Psoas muscle (tissue), 8 donors: ENCODE measurements around the gene ZC3H6. TPM values are rescaled to one million over a fixed set of nuclear protein-coding genes. Genes with fewer than 3 reads are reported as not detected.
"Not testable (repeated sequence)": the region's sequence is repeated elsewhere in the genome, so short reads cannot be mapped to it uniquely, and the experiment has no call there.

Experiments used
- ATAC-seq, 4 donors: fragments of 200-7000 bp; cut with Tn5 transposase; one replicate each; pipeline ENCODE4 v1.9.1; 2020; ENCODE audit warnings: moderate library complexity in 3 of 4, mild to moderate bottlenecking in 2 of 4
- DNase-seq, 2 donors: peaks; one replicate each; pipeline ENCODE4 v3.0.0-alpha.2; 2020
- H3K27ac ChIP-seq: fragments of 200-600 bp; one replicate; pipeline ENCODE4 v1.8.0; 2022
- H3K27me3 ChIP-seq, 3 donors: fragments of 200-600 bp in 1 of 3; one replicate each; pipeline versions ENCODE4 v1.6.1 to v1.8.0; 2013 to 2022; ENCODE audit warnings: low read length in 2 of 3, mild to moderate bottlenecking in 2 of 3, moderate library complexity in 1 of 3; ENCODE audit not compliant: insufficient read depth in 3 of 3
- H3K36me3 ChIP-seq, 2 donors: fragments of 200-600 bp in 1 of 2; one replicate each; pipeline versions ENCODE4 v1.6.1 to v1.8.0; 2013 to 2022; ENCODE audit warnings: low read depth in 1 of 2, mild to moderate bottlenecking in 1 of 2, moderate library complexity in 1 of 2; ENCODE audit not compliant: insufficient read depth in 1 of 2
- H3K4me1 ChIP-seq: fragments of 200-600 bp; one replicate; pipeline ENCODE4 v1.8.0; 2022
- H3K4me3 ChIP-seq: fragments of 200-600 bp; one replicate; pipeline ENCODE4 v1.8.0; 2022; ENCODE audit warnings: mild to moderate bottlenecking
- H3K9me3 ChIP-seq: fragments of 200-600 bp; one replicate; pipeline ENCODE4 v1.8.0; 2022
- CTCF ChIP-seq: fragments of 200-600 bp; IDR thresholded peaks from one replicate; pipeline ENCODE4 v1.8.0; 2022; ENCODE audit warnings: antibody characterized with exemption
- WGBS, 3 donors: extraction: QIAGEN DNeasy Blood & Tissue Kit; methylation state at CpG; one replicate each; pipeline versions ENCODE4 v1.1.6 to v1.1.7; 2013; 5-methylcytosine and 5-hydroxymethylcytosine counted together
- intact Hi-C, 2 donors: fragments of 100-400 bp; cut with DNase I; formaldehyde crosslinking; loops; one replicate each; pipeline versions ENCODE4 v1.11.0 to v1.14.2; 2022
- polyA plus RNA-seq, 3 donors: library from polyadenylated mRNA; stranded (reverse); fragments of 200-250 nt; gene quantifications; one replicate each; pipeline ENCODE4 v1.2.3, GENCODE V29; 2013
- total RNA-seq, 4 donors: library from RNA; stranded (reverse); fragmentation: NEBNext Ultra II Directional in 2 of 4; extraction: Animal tissue kit (Norgen Biotek cat#: 25700) in 2 of 4; gene quantifications; one replicate each; pipeline versions ENCODE4 v1.2.1 to v1.2.4, GENCODE V29; 2021 to 2023
- donor health status: healthy with polysubstance abuse.
- donor health status: DM: no; HTN: no; CAD: no; lungs with moderate emphysema.
- donor health status: Bipolar disorder and iron deficiency.
- donor health status: healthy.
- donor health status: DM: yes; HTN: yes; CAD: no.
- donor health status: DM: no; HTN: no; CAD: no.
- donor health status: DM: no; HTN: no; CAD: no.
- donor health status: DM: yes; HTN: yes; CAD: no.

ZC3H6 gene
- total and polyA plus RNA-seq, 7 donors, result 0.81 to 14.6 (median 11.2) TPM

- WGBS, 3 donors, result 61 to 70% (median 61%) methylated on average over 2 of the region's 2 CpGs
- no peak overlapping the region for H3K27ac ChIP-seq
- no peak for TF ChIP-seq CTCF
- intact Hi-C loops, result no loop called here
- no peaks in the 10 kb centered on the region for H3K9me3 ChIP-seq
- no peak overlapping the region for H3K4me3 ChIP-seq
- H3K4me1 ChIP-seq, result no peaks in the 10 kb centered on the region
- H3K36me3 ChIP-seq, result no peaks in the 10 kb centered on the region
- ATAC-seq (no peak), DNase-seq (no peak)
- no peaks in the 10 kb centered on the region for H3K27me3 ChIP-seq
These were observed 66.7 kb downstream of the ZC3H6 start for GRCh38 chr2:112342067-112342550.

- DNase-seq (no peak), ATAC-seq (peak in 3 of 4 donors; percentile 30 to 40 (median 32))
- Histone ChIP-seq H3K27me3 (no peaks in the 10 kb centered on the region), H3K36me3 (no peaks in the 10 kb centered on the region), H3K9me3 (no peaks in the 10 kb centered on the region), H3K4me1 (no peaks in the 10 kb centered on the region), H3K27ac (no peak overlapping the region), H3K4me3 (no peak overlapping the region)
- no peak for TF ChIP-seq CTCF
- intact Hi-C loops, result no loop called here
- WGBS, 3 donors, result 22 to 42% (median 24%) methylated on average over 1 of the region's 1 CpG
These were observed 68.6 kb downstream of the ZC3H6 start for GRCh38 chr2:112343827-112344585.

- Histone ChIP-seq H3K4me3 (no peak overlapping the region), H3K9me3 (no peaks in the 10 kb centered on the region), H3K36me3 (no peaks in the 10 kb centered on the region), H3K27me3 (no peaks in the 10 kb centered on the region), H3K27ac (no peak overlapping the region), H3K4me1 (no peaks in the 10 kb centered on the region)
- no peak for ATAC-seq
- WGBS, 3 donors, result 88 to 91% (median 90%) methylated on average over 30 of the region's 30 CpGs
- no peak for TF ChIP-seq CTCF
- intact Hi-C loops, result no loop called here
- no peak for DNase-seq
These were observed 69.9 kb downstream of the ZC3H6 start for GRCh38 chr2:112345030-112346027.

GRCh38 chr2:112352292-112352691 lies 76.9 kb downstream of the ZC3H6 start:
- H3K4me3 ChIP-seq, DNase-seq, H3K9me3 ChIP-seq, H3K36me3 ChIP-seq, H3K27me3 ChIP-seq, H3K27ac ChIP-seq, H3K4me1 ChIP-seq, intact Hi-C loops, ATAC-seq: not testable (repeated sequence)
- 88 to 99% (median 95%) methylated on average over 2 of the region's 2 CpGs for WGBS, 3 donors

GRCh38 chr2:112352809-112353603 lies 77.6 kb downstream of the ZC3H6 start:
- H3K4me1 ChIP-seq, DNase-seq: not testable (repeated sequence)
- 90 to 94% (median 93%) methylated on average over 14 to 15 of the region's 25 CpGs for WGBS, 3 donors

GRCh38 chr2:112354335-112354734 lies 78.9 kb downstream of the ZC3H6 start:
- H3K4me1 ChIP-seq, DNase-seq, H3K36me3 ChIP-seq, intact Hi-C loops, H3K27me3 ChIP-seq, H3K4me3 ChIP-seq, ATAC-seq, H3K27ac ChIP-seq, H3K9me3 ChIP-seq: not testable (repeated sequence)
- 83 to 89% (median 87%) methylated on average over 2 of the region's 2 CpGs for WGBS, 3 donors

More at GRCh38 chr2:112352809-112353603, 77.6 kb downstream of the ZC3H6 start:
- H3K9me3 ChIP-seq, ATAC-seq, H3K27ac ChIP-seq, H3K27me3 ChIP-seq, intact Hi-C loops, H3K36me3 ChIP-seq, H3K4me3 ChIP-seq: not testable (repeated sequence)

GRCh38 chr2:112360055-112360454 lies 84.7 kb downstream of the ZC3H6 start:
- H3K36me3 ChIP-seq, H3K9me3 ChIP-seq, intact Hi-C loops, H3K27ac ChIP-seq, H3K4me1 ChIP-seq, H3K27me3 ChIP-seq, H3K4me3 ChIP-seq, ATAC-seq, DNase-seq: not testable (repeated sequence)
- WGBS, 3 donors, result 95 to 97% (median 96%) methylated on average over 7 of the region's 7 CpGs
